HG03457 (cell line): ENCODE data around the gene C9.
"Not testable (repeated sequence)": the region's sequence is repeated elsewhere in the genome, so short reads cannot be mapped to it uniquely, and the experiment has no call there.

Source experiments
- ATAC-seq: cut with Tn5 transposase; IDR thresholded peaks from one replicate; pipeline ENCODE4 v1.9.1; 2021; ENCODE audit warnings: moderate number of reproducible peaks; ENCODE audit not compliant: unreplicated experiment

C9 gene

GRCh38 chr5:39364367-39364766 is at the start of gene C9:
TSS of gene C9 (minus strand) at chr5:39364495. CDS start at chr5:39364464, 31 bp downstream.
- ATAC-seq: no peak

- no peak for ATAC-seq
Observed at GRCh38 chr5:39413771-39414170, 49.5 kb upstream of the C9 start.

- no peak for ATAC-seq
Observed at GRCh38 chr5:39412721-39413394, 48.6 kb upstream of the C9 start.

GRCh38 chr5:39411985-39412384 is 47.7 kb upstream of the C9 start:
- ATAC-seq: no peak

- no peak for ATAC-seq
Observed at GRCh38 chr5:39411061-39411460, 46.8 kb upstream of the C9 start.

GRCh38 chr5:39409033-39409432 is 44.7 kb upstream of the C9 start:
- ATAC-seq: no peak

GRCh38 chr5:39405083-39405843 is 41.0 kb upstream of the C9 start:
- no peak for ATAC-seq

GRCh38 chr5:39403761-39404160 is 39.5 kb upstream of the C9 start:
- ATAC-seq: not testable (repeated sequence)

- ATAC-seq: not testable (repeated sequence)
Observed at GRCh38 chr5:39402140-39402539, 37.8 kb upstream of the C9 start.

- no peak for ATAC-seq
Observed at GRCh38 chr5:39400713-39401578, 36.7 kb upstream of the C9 start.

GRCh38 chr5:39399135-39400036 is 35.1 kb upstream of the C9 start:
- ATAC-seq: no peak

GRCh38 chr5:39396843-39397242 is 32.5 kb upstream of the C9 start:
- ATAC-seq: no peak

- no peak for ATAC-seq
Observed at GRCh38 chr5:39395521-39395920, 31.2 kb upstream of the C9 start.

- no peak for ATAC-seq
Observed at GRCh38 chr5:39394946-39395345, 30.7 kb upstream of the C9 start.

- no peak for ATAC-seq
Observed at GRCh38 chr5:39390945-39391344, 26.6 kb upstream of the C9 start.

- no peak for ATAC-seq
Observed at GRCh38 chr5:39387293-39387692, 23.0 kb upstream of the C9 start.

- ATAC-seq: no peak
Observed at GRCh38 chr5:39384271-39384670, 20.0 kb upstream of the C9 start.

- no peak for ATAC-seq
Observed at GRCh38 chr5:39381376-39381775, 17.1 kb upstream of the C9 start.

GRCh38 chr5:39379693-39380092 is 15.4 kb upstream of the C9 start:
- no peak for ATAC-seq

GRCh38 chr5:39377613-39378012 is 13.3 kb upstream of the C9 start:
- no peak for ATAC-seq
